ENCODE measurements around the gene GALNT7.

GALNT7 gene

GRCh38 chr4:173233857-173234256 lies 65.2 kb downstream of the GALNT7 start:
- DNase-seq (ENCODE audit: low read depth, low spot score), result no peak

- DNase-seq (ENCODE audit: low read depth, low spot score), result no peak
Measured at GRCh38 chr4:173235050-173235449, 66.4 kb downstream of the GALNT7 start.

- DNase-seq (ENCODE audit: low read depth, low spot score), result no peak
Measured at GRCh38 chr4:173236301-173236700, 67.7 kb downstream of the GALNT7 start.

GRCh38 chr4:173237152-173237551 lies 68.5 kb downstream of the GALNT7 start:
- DNase-seq (ENCODE audit: low read depth, low spot score), result no peak

- no peak for DNase-seq (ENCODE audit: low read depth, low spot score)
Measured at GRCh38 chr4:173237762-173238161, 69.2 kb downstream of the GALNT7 start.

GRCh38 chr4:173240696-173241095 lies 72.1 kb downstream of the GALNT7 start:
- DNase-seq (ENCODE audit: low read depth, low spot score), result no peak

GRCh38 chr4:173242466-173243250 lies 74.0 kb downstream of the GALNT7 start:
- no peak for DNase-seq (ENCODE audit: low read depth, low spot score)

- no peak for DNase-seq (ENCODE audit: low read depth, low spot score)
Measured at GRCh38 chr4:173243321-173243720, 74.7 kb downstream of the GALNT7 start.

GRCh38 chr4:173243917-173244658 lies 75.5 kb downstream of the GALNT7 start:
- no peak for DNase-seq (ENCODE audit: low read depth, low spot score)

GRCh38 chr4:173245952-173246351 lies 77.3 kb downstream of the GALNT7 start:
- no peak for DNase-seq (ENCODE audit: low read depth, low spot score)

- no peak for DNase-seq (ENCODE audit: low read depth, low spot score)
Measured at GRCh38 chr4:173246719-173247118, 78.1 kb downstream of the GALNT7 start.

- no peak for DNase-seq (ENCODE audit: low read depth, low spot score)
Measured at GRCh38 chr4:173247321-173247720, 78.7 kb downstream of the GALNT7 start.

GRCh38 chr4:173248690-173249089 lies 80.1 kb downstream of the GALNT7 start:
- no peak for DNase-seq (ENCODE audit: low read depth, low spot score)

- DNase-seq (ENCODE audit: low read depth, low spot score), result no peak
Measured at GRCh38 chr4:173252024-173252935, 83.7 kb downstream of the GALNT7 start.

GRCh38 chr4:173253561-173253960 lies 85.0 kb downstream of the GALNT7 start:
- DNase-seq (ENCODE audit: low read depth, low spot score), result no peak

- DNase-seq (ENCODE audit: low read depth, low spot score), result no peak
Measured at GRCh38 chr4:173254646-173255045, 86.0 kb downstream of the GALNT7 start.

GRCh38 chr4:173256825-173257224 lies 88.2 kb downstream of the GALNT7 start:
- no peak for DNase-seq (ENCODE audit: low read depth, low spot score)

- DNase-seq (ENCODE audit: low read depth, low spot score), result no peak
Measured at GRCh38 chr4:173257732-173258717, 89.4 kb downstream of the GALNT7 start.

- DNase-seq (ENCODE audit: low read depth, low spot score), result no peak
Measured at GRCh38 chr4:173258866-173259265, 90.3 kb downstream of the GALNT7 start.

- DNase-seq (ENCODE audit: low read depth, low spot score), result no peak
Measured at GRCh38 chr4:173259310-173259709, 90.7 kb downstream of the GALNT7 start.

- DNase-seq (ENCODE audit: low read depth, low spot score), result no peak
Measured at GRCh38 chr4:173261052-173261451, 92.4 kb downstream of the GALNT7 start.
